SW 1271 (cell line): ENCODE data around the gene ZNF273.
"Not testable (repeated sequence)": the region's sequence is repeated elsewhere in the genome, so short reads cannot be mapped to it uniquely, and the experiment has no call there.

Experiments used
- DNase-seq, 2 experiments: peaks; one replicate each; lab custom pipeline; 2025; lab: John Stamatoyannopoulos, UW

Gene ZNF273

GRCh38 chr7:64888901-64889685, 14.0 kb upstream of the ZNF273 start:
- DNase-seq, result no peak

GRCh38 chr7:64889686-64890162, 13.3 kb upstream of the ZNF273 start:
- no peak for DNase-seq

GRCh38 chr7:64890273-64890672, 12.8 kb upstream of the ZNF273 start:
- not testable (repeated sequence) for DNase-seq

DNA sequence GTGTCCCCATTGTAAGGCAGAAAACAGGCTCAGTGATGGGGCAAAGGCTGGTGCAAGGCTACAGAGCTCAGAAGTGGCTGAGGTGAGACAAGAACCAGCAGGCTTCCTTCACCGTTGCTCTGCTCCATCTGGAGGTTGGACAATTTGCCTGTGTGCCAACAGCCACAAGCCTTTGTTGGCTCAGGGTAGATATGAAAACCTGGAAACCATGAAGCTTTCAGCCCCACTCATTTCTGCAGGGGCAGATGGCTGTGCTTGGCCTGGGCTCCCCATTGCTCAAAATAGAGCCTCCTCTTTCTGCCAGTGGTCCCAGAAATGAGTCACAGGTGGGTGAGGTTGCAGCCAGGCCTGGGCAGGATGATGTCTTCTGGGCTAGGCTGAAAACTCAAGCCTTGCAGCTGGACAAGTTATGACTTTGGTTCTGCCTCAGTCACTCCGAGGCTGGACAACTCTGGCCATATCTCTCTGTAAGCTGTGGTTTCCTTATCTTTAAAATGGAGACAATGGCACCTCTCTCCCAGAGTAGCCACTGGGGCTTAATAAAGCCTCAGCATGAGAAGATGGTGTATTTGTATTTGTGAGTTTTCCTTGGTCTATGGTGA, 12.2 kb upstream of the ZNF273 start:
- no peak for DNase-seq

- DNase-seq, result not testable (repeated sequence)
Measured at GRCh38 chr7:64891363-64892081, 11.6 kb upstream of the ZNF273 start.

DNA sequence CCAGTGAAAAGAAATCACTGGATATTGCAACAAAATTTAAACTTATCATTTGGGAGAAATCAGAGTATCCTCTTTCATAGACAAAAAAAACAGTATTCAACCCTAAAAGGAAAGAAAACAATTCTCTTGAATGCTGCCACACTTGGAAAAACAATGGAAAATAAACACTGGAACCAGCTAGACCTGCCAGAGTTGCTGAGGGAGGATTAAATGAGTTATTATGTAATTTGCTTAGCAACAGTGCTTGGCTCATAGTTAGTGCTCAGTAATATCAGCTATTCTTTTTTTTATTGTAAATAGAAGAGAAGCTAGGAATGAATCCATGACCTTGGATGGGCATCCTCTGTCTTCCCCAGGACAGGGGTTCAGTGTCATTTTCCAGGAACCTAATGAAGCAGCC, 11.0 kb upstream of the ZNF273 start:
- no peak for DNase-seq

DNA sequence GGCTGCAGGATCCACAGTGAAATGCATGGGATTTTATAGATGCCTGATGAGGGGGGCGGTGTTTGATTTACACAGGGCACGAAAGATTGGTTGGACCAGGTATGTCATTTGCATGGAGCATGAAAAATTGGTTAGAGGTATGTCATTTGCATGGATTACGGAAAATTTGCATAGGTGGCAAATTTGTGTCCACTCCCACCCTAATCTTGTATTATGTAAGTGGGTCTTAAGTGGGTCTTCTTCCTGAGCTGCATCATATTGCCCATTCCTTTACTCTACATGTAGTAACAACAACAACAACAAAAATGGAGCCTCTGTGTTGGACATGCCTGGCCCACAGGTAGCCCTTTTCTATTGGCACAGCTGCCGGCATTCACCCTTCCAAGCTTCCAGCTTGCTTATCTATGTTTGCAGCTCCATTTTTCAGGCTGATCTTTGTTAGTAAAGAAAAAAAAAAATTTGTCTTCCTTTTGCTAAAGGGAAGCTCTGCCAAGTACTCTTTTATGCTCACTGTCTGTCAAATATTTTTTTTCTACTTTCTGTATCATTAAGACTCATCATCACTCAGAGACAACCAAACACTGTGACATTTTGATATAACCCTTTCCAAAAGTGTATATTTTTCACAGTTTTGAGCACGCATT, 10.3 kb upstream of the ZNF273 start:
- DNase-seq, result no peak

- DNase-seq, result no peak
Measured at GRCh38 chr7:64893401-64893800, 9.7 kb upstream of the ZNF273 start.

GRCh38 chr7:64902461-64902805, 640 bp upstream of the ZNF273 start:
- not testable (repeated sequence) for DNase-seq

DNA sequence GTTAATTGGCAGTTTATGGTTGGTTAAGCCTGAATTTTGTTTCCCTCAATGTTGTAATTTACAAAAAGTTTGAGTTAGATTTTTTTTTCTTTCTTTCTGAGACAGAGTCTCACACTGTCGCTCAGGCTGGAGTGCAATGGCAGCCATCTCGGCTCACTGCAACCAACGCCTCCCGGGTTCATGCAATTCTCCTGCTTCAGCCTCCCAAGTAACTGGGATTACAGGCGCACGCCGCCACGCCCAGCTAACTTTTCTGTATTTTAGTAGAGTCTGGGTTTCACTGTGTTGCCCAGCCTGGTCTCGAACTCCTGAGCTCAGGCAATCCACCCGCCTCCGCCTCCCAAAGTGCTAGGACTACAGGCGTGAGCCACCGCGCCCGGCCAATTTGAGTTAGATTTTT, 935 bp downstream of the ZNF273 start:
- no peak for DNase-seq

DNA sequence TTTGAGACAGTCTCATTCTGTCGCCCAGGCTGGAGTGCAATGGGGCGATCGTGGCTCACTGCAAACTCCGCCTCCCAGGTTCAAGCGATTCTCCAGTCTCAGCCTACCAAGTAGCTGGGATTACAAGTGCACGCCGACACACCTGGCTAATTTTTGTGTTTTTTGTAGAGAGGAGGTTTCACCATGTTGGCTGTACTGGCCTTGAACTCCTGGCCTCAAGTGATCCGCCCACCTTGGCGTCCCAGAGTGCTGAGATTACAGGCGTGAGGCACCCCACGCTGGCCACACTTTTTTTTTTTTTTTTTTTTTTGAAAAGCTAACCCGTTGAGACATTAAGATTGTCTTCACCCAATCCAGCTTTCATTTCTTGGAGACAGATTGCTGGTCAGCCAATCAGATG, 2.1 kb downstream of the ZNF273 start:
- no peak for DNase-seq

GRCh38 chr7:64905547-64905946, 2.5 kb downstream of the ZNF273 start:
- DNase-seq, result no peak

GRCh38 chr7:64907641-64908326, 4.7 kb downstream of the ZNF273 start:
- DNase-seq, result peak in 1 of 2 experiments; percentile 32

GRCh38 chr7:64908358-64908757, 5.3 kb downstream of the ZNF273 start:
- DNase-seq, result peak in 1 of 2 experiments; percentile 15

- DNase-seq, result no peak
Measured at GRCh38 chr7:64914557-64914956, 11.5 kb downstream of the ZNF273 start.

GRCh38 chr7:64915301-64915700, 12.2 kb downstream of the ZNF273 start:
- not testable (repeated sequence) for DNase-seq

DNA sequence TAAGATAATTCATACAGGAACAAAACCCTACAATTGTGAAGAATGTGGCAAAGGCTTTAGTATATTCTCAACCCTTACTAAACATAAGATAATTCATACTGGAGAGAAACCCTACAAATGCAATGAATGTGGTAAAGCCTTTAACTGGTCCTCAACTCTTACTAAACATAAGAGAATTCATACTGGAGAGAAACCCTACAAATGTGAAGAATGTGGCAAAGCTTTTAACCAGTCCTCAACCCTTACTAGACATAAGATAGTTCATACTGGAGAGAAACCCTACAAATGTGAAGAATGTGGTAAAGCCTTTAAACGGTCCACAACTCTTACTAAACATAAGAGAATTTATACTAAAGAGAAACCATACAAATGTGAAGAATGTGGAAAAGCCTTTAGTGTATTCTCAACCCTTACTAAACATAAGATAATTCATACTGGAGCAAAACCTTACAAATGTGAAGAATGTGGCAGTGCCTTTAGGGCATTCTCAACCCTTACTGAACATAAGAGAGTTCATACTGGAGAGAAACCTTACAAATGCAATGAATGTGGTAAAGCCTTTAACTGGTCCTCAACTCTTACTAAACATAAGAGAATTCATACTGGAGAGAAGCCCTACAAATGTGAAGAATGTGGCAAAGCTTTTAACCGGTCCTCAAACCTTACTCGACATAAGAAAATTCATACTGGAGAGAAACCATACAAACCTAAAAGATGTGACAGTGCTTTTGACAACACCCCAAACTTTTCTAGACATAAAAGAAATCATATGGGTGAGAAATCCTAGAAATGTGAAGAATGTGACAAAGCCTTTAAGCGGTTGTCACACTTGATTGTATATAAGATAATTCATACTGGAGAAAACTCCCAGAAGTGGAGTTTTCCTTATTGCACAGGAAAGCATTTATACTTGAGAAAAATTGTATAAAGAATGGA, 25.4 kb downstream of the ZNF273 start:
- not testable (repeated sequence) for DNase-seq

- no peak for DNase-seq
Measured at GRCh38 chr7:64934478-64934877, 31.4 kb downstream of the ZNF273 start.

DNA sequence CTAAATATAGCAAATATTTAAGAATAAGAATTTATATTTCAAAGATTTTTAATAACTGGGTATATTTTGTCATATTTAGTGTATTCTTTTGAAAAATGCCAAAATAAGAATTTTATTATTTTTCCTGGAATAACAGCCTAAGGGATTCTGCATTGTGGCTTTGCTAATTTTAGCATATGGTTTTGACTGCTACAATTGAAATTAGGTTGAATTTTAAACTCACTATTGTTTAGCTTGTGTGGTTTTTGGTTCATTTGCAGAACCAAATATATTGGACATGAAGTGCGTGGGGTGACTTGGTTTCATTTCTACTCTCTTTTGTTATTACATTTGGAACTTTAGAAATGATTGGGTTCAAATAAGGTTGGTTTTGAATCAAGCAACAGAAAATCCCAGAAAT, 35.5 kb downstream of the ZNF273 start:
- DNase-seq, result no peak

DNA sequence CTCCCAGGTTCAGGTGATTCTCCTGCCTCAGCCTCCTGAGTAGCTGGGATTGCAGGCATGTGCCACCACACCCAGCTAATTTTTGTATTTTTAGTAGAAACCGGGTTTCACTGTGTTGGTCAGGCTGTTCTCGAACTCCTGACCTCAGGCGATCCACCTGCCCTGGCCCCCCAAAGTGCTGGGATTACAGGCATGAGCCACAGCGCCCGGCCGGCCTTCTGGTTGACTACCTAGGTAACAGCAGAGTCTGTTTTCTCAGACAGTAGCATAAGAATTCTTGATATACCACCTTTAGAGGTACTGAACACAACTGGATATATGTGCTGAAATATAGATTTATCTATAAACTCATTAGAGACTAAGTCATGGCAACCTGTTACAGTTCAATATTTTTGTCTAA, 36.9 kb downstream of the ZNF273 start:
- not testable (repeated sequence) for DNase-seq
